ENCODE results near the gene LRIT2. TPM values are rescaled to one million over a fixed set of nuclear protein-coding genes. Genes with fewer than 3 reads are reported as not detected.
"Not testable (repeated sequence)": the region's sequence is repeated elsewhere in the genome, so short reads cannot be mapped to it uniquely, and the experiment has no call there.

LRIT2 gene
- total RNA-seq, 1 experiment from 2014 or later = not detected

- BruUV-seq (replicated peaks) = no TSS peak
- POLR2A ChIA-PET = no interaction called here
- no peak overlapping the region for H3K27ac Mint-ChIP-seq (ENCODE audit: low read depth, unreplicated experiment)
Observed at GRCh38 chr10:84176351-84176750, 49.0 kb downstream of the LRIT2 start.

GRCh38 chr10:84175436-84175835 is 49.9 kb downstream of the LRIT2 start:
- no TSS peak for BruUV-seq (replicated peaks)
- Mint-ChIP-seq H3K4me1 (ENCODE audit: insufficient read depth, unreplicated experiment) (no peaks in the 10 kb centered on the region), H3K4me3 (ENCODE audit: unreplicated experiment) (no peak overlapping the region), H3K36me3 (ENCODE audit: insufficient read depth, unreplicated experiment) (no peaks in the 10 kb centered on the region), H3K9me3 (ENCODE audit: unreplicated experiment) (no peaks in the 10 kb centered on the region), H3K27ac (ENCODE audit: low read depth, unreplicated experiment) (no peak overlapping the region), H3K27me3 (ENCODE audit: insufficient read depth, unreplicated experiment) (no peaks in the 10 kb centered on the region)
- DNase-seq (ENCODE audit: unreplicated experiment) = no peak
- POLR2A ChIA-PET = no interaction called here
- CTCF ChIA-PET = interaction anchor here (0.9 kb wide), 2 partner anchors 16 to 28 kb away, joined by 3 read pairs; no protein-coding TSS in a partner anchor
- intact Hi-C loops (cut with micrococcal nuclease) = no loop called here
- TF ChIP-seq, protein P1, sequence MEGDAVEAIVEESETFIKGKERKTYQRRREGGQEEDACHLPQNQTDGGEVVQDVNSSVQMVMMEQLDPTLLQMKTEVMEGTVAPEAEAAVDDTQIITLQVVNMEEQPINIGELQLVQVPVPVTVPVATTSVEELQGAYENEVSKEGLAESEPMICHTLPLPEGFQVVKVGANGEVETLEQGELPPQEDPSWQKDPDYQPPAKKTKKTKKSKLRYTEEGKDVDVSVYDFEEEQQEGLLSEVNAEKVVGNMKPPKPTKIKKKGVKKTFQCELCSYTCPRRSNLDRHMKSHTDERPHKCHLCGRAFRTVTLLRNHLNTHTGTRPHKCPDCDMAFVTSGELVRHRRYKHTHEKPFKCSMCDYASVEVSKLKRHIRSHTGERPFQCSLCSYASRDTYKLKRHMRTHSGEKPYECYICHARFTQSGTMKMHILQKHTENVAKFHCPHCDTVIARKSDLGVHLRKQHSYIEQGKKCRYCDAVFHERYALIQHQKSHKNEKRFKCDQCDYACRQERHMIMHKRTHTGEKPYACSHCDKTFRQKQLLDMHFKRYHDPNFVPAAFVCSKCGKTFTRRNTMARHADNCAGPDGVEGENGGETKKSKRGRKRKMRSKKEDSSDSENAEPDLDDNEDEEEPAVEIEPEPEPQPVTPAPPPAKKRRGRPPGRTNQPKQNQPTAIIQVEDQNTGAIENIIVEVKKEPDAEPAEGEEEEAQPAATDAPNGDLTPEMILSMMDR (IDR thresholded peaks at IDR 0.05; ENCODE audit: unreplicated experiment) = no peak

More at GRCh38 chr10:84176351-84176750, 49.0 kb downstream of the LRIT2 start:
- DNase-seq (ENCODE audit: unreplicated experiment) = no peak
- intact Hi-C loops (cut with micrococcal nuclease) = no loop called here
- Mint-ChIP-seq H3K36me3 (ENCODE audit: insufficient read depth, unreplicated experiment) (no peaks in the 10 kb centered on the region), H3K4me1 (ENCODE audit: insufficient read depth, unreplicated experiment) (no peaks in the 10 kb centered on the region), H3K4me3 (ENCODE audit: unreplicated experiment) (no peak overlapping the region), H3K27me3 (ENCODE audit: insufficient read depth, unreplicated experiment) (no peaks in the 10 kb centered on the region), H3K9me3 (ENCODE audit: unreplicated experiment) (no peaks in the 10 kb centered on the region)
- CTCF ChIA-PET = interaction anchor here (0.9 to 1.4 kb wide), 2 partner anchors 27 to 29 kb away, joined by 3 to 5 read pairs; no protein-coding TSS in a partner anchor
- TF ChIP-seq, protein P1 (IDR thresholded peaks at IDR 0.05; ENCODE audit: unreplicated experiment) = no peak

DNA sequence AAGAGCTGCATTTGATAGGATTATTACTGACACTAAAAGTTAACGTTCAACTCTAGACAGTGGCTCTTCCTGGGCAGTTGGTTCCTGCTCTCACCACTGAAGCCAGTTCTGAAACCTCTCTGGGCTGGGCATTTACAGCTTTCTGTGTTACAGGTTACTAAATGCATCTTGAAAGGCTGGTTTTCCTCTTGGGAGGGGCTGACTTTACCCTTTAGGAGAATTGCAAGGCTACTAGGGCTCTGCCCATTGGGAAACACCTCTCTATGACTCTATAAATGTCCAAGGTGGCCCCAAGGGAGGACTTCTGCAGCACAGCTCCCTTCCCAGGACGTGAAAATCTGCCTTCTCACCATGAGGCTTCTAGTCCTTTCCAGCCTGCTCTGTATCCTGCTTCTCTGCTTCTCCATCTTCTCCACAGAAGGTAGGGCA is 51.8 kb downstream of the LRIT2 start, which contains the start of gene GPR15LG:
Gene GPR15LG, plus strand, starts transcription at position 301 of the 429 bp plus-strand sequence. Its CDS starts 51 bp downstream, at position 352.
- CTCF ChIA-PET = interaction anchor here (0.8 to 1.3 kb wide), 5 partner anchors 13 to 97 kb away, joined by 3 to 6 read pairs (median 3); no protein-coding TSS in a partner anchor
- no peak for DNase-seq (ENCODE audit: unreplicated experiment)
- Mint-ChIP-seq H3K27me3 (ENCODE audit: insufficient read depth, unreplicated experiment) (no peaks in the 10 kb centered on the region), H3K4me3 (ENCODE audit: unreplicated experiment) (no peak within 1 kb of the TSS), H3K27ac (ENCODE audit: low read depth, unreplicated experiment) (no peak within 1 kb of the TSS), H3K9me3 (ENCODE audit: unreplicated experiment) (no peaks in the 10 kb centered on the region), H3K36me3 (ENCODE audit: insufficient read depth, unreplicated experiment) (no peaks in the 10 kb centered on the region), H3K4me1 (ENCODE audit: insufficient read depth, unreplicated experiment) (no peaks in the 10 kb centered on the region)
- POLR2A ChIA-PET = interaction anchor here (0.6 kb wide), 1 partner anchor 81 kb away, joined by 3 read pairs; no protein-coding TSS in a partner anchor
- no TSS peak for BruUV-seq (replicated peaks)
- intact Hi-C loops (cut with micrococcal nuclease) = no loop called here
- TF ChIP-seq, protein P1 (IDR thresholded peaks at IDR 0.05; ENCODE audit: unreplicated experiment) = no peak

- H3K4me1 Mint-ChIP-seq (ENCODE audit: insufficient read depth, unreplicated experiment) = no peaks in the 10 kb centered on the region
- CTCF ChIA-PET = interaction anchor here (0.8 to 0.9 kb wide), 2 partner anchors 24 to 25 kb away, joined by 3 to 6 read pairs; no protein-coding TSS in a partner anchor
- no peaks in the 10 kb centered on the region for H3K36me3 Mint-ChIP-seq (ENCODE audit: insufficient read depth, unreplicated experiment)
- TF ChIP-seq, protein P1 (IDR thresholded peaks at IDR 0.05; ENCODE audit: unreplicated experiment) = no peak
- H3K9me3 Mint-ChIP-seq (ENCODE audit: unreplicated experiment) = no peaks in the 10 kb centered on the region
- no peak for DNase-seq (ENCODE audit: unreplicated experiment)
- BruUV-seq (replicated peaks) = no TSS peak
- POLR2A ChIA-PET = interaction anchor here (0.6 kb wide), 1 partner anchor 82 kb away, joined by 3 read pairs; no protein-coding TSS in a partner anchor
- no peak overlapping the region for H3K4me3 Mint-ChIP-seq (ENCODE audit: unreplicated experiment)
- intact Hi-C loops (cut with micrococcal nuclease) = no loop called here
- H3K27me3 Mint-ChIP-seq (ENCODE audit: insufficient read depth, unreplicated experiment) = no peaks in the 10 kb centered on the region
- no peak overlapping the region for H3K27ac Mint-ChIP-seq (ENCODE audit: low read depth, unreplicated experiment)
Observed at GRCh38 chr10:84172467-84173356, 52.6 kb downstream of the LRIT2 start.

DNA sequence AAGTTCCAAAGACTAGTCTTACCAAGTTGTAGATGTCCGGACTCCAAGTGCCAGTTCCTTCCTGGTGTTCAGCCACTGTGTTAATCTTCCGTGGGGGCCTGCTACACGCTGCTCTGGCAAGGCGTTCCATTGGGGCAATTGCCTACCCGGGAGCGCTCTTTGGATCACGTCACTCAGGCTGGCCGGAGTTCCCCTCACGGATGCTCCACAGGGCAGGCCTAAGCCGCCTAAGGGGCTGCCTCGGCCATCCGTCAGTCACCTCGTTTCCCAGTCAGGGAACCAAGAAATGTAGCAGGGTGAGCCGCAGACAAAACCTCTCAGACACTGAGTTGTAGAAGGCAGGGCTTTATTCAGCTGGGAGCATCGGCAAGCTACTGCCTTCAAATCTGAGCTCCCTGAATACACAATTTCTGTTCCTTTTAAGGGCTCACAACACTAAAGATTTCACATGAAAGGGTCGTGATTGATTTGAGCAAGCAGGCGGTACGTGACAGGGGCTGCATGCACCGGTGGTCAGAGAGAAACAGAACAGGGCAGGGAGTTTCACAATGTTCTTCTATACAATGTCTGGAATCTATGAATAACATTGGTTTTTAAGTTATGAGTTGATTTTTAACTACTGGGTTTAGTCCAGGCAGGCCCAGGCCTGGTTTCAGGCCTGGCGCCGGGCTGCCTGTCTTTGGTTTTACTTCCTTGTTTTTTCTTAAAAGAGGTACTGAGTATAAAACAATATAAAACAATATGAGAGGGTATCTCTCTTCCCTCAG is 53.5 kb downstream of the LRIT2 start:
- H3K36me3 Mint-ChIP-seq (ENCODE audit: insufficient read depth, unreplicated experiment); H3K27me3 Mint-ChIP-seq (ENCODE audit: insufficient read depth, unreplicated experiment); CTCF ChIA-PET; DNase-seq (ENCODE audit: unreplicated experiment); H3K9me3 Mint-ChIP-seq (ENCODE audit: unreplicated experiment); H3K4me1 Mint-ChIP-seq (ENCODE audit: insufficient read depth, unreplicated experiment); intact Hi-C loops (cut with micrococcal nuclease); POLR2A ChIA-PET; H3K4me3 Mint-ChIP-seq (ENCODE audit: unreplicated experiment); H3K27ac Mint-ChIP-seq (ENCODE audit: low read depth, unreplicated experiment); BruUV-seq (replicated peaks): not testable (repeated sequence)

Measured in MCF 10A (cell line).